Measurements from ENCODE around the gene PRRG2.

PRRG2 gene

GRCh38 chr19:49565261-49565660 lies 15.9 kb upstream of the PRRG2 start:
- H3F3A ChIP-seq (ENCODE audit: low read depth): 0 out of 2 replicates have a peak, but pooled peaks cover 2% of the 10 kb centered on the region
- peaks cover 28% of the 10 kb centered on the region; the same call in 1 of the 2 replicates for H3K79me2 ChIP-seq (ENCODE audit: insufficient read depth, low read length)
- H4K20me1 ChIP-seq (ENCODE audit: insufficient read depth, low read length, poor library complexity, severe bottlenecking): peaks cover 18% of the 10 kb centered on the region
- no peaks in the 10 kb centered on the region for H3K9me2 ChIP-seq (replicated peaks; ENCODE audit: low read depth, low read length)
- no peak overlapping the region for H3K9ac ChIP-seq (ENCODE audit: low read depth, low read length, poor library complexity, severe bottlenecking)
- no peak overlapping the region for H3K4me2 ChIP-seq (ENCODE audit: low read depth, low read length, poor library complexity, severe bottlenecking)
- peaks cover under 1% of the 10 kb centered on the region; the same call in 1 of the 2 replicates for H3K36me3 ChIP-seq (ENCODE audit: insufficient read depth, low read length)
- H3K4me3 ChIP-seq (ENCODE audit: low read length, poor library complexity, severe bottlenecking): no peak overlapping the region
- H3K27me3 ChIP-seq (ENCODE audit: insufficient read depth, low read length, poor library complexity, severe bottlenecking): no peaks in the 10 kb centered on the region
- no peak for TF ChIP-seq EZH2phosphoT487 (IDR thresholded peaks at IDR 0.05; ENCODE audit: borderline replicate concordance)
- TF ChIP-seq, protein P1, sequence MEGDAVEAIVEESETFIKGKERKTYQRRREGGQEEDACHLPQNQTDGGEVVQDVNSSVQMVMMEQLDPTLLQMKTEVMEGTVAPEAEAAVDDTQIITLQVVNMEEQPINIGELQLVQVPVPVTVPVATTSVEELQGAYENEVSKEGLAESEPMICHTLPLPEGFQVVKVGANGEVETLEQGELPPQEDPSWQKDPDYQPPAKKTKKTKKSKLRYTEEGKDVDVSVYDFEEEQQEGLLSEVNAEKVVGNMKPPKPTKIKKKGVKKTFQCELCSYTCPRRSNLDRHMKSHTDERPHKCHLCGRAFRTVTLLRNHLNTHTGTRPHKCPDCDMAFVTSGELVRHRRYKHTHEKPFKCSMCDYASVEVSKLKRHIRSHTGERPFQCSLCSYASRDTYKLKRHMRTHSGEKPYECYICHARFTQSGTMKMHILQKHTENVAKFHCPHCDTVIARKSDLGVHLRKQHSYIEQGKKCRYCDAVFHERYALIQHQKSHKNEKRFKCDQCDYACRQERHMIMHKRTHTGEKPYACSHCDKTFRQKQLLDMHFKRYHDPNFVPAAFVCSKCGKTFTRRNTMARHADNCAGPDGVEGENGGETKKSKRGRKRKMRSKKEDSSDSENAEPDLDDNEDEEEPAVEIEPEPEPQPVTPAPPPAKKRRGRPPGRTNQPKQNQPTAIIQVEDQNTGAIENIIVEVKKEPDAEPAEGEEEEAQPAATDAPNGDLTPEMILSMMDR (conservative IDR thresholded peaks at IDR 0.05; ENCODE audit: low read length): no peak
- no peak overlapping the region for H2AFZ ChIP-seq (ENCODE audit: low read length)
- H3K9me3 ChIP-seq (ENCODE audit: insufficient read depth, low read depth, low read length): no peaks in the 10 kb centered on the region
- H3K4me1 ChIP-seq (ENCODE audit: insufficient read depth, low read length, poor library complexity, severe bottlenecking): peaks cover 5% of the 10 kb centered on the region

DNA sequence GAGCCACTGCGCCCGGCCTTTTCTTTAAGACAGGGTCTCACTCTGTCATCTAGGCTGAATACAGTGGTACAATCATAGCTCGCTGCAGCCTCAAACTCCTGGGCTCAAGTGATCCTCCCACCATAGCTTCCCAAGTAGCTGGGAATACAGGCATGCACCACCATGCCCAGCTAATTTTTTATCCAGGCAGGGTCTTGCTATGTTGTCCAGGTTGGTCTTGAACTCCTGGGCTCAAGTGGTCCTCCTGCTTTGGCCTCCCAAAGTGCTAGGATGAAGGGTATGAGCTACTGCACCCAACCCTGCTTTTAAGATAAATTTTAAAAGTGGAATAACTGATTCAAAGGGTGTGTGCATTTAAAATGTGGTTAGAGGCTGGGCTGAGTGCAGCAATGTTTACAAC lies 14.8 kb upstream of the PRRG2 start:
- H3K4me2 ChIP-seq (ENCODE audit: low read depth, low read length, poor library complexity, severe bottlenecking): no peak overlapping the region
- no peak overlapping the region for H2AFZ ChIP-seq (ENCODE audit: low read length)
- H3K27me3 ChIP-seq (ENCODE audit: insufficient read depth, low read length, poor library complexity, severe bottlenecking): no peaks in the 10 kb centered on the region
- no peak for TF ChIP-seq EZH2phosphoT487 (IDR thresholded peaks at IDR 0.05; ENCODE audit: borderline replicate concordance)
- H3K36me3 ChIP-seq (ENCODE audit: insufficient read depth, low read length): no peaks in the 10 kb centered on the region
- no peaks in the 10 kb centered on the region for H3K9me3 ChIP-seq (ENCODE audit: insufficient read depth, low read depth, low read length)
- no peak overlapping the region for H3K9ac ChIP-seq (ENCODE audit: low read depth, low read length, poor library complexity, severe bottlenecking)
- 0 out of 2 replicates have a peak, but pooled peaks cover 2% of the 10 kb centered on the region for H3F3A ChIP-seq (ENCODE audit: low read depth)
- peaks cover 5% of the 10 kb centered on the region for H3K4me1 ChIP-seq (ENCODE audit: insufficient read depth, low read length, poor library complexity, severe bottlenecking)
- peaks cover 29% of the 10 kb centered on the region; the same call in 1 of the 2 replicates for H3K79me2 ChIP-seq (ENCODE audit: insufficient read depth, low read length)
- no peak overlapping the region for H3K4me3 ChIP-seq (ENCODE audit: low read length, poor library complexity, severe bottlenecking)
- peaks cover 22% of the 10 kb centered on the region for H4K20me1 ChIP-seq (ENCODE audit: insufficient read depth, low read length, poor library complexity, severe bottlenecking)
- H3K9me2 ChIP-seq (replicated peaks; ENCODE audit: low read depth, low read length): no peaks in the 10 kb centered on the region

DNA sequence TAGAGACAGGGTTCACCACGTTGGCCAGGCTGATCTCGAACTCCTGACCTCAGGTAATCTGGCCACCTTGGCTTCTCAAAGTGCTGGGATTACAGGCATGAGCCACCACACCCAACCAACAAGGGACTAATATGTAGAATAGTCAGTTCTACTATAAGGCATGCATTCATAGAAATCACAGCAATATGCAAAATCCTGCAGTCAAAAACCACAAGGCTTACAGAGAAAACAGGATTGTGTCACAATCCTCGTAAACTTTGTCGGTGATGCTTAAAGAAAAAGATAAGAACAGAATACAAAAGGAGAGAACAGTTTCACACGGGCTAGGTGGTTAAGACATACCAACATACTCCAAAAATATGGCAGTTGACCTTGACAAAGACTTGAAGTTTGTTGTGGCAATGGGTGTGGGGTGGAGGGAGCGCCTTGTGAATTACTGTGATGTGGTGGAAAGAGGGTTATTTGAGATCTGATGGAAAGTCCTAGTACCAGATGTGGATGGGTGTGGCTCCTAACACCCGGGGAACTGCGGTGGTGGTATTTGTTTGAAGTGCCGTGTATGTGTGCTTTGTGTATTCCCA lies 13.2 kb upstream of the PRRG2 start:
- H3K4me2 ChIP-seq (ENCODE audit: low read depth, low read length, poor library complexity, severe bottlenecking): peak overlapping the region; percentile 54
- H3K79me2 ChIP-seq (ENCODE audit: insufficient read depth, low read length): peaks cover 28% of the 10 kb centered on the region; the same call in 1 of the 2 replicates
- H3K9ac ChIP-seq (ENCODE audit: low read depth, low read length, poor library complexity, severe bottlenecking): no peak overlapping the region

More for the DNA sequence above, 13.2 kb upstream of the PRRG2 start:
- Histone ChIP-seq H3K4me3 (ENCODE audit: low read length, poor library complexity, severe bottlenecking) (no peak overlapping the region), H3F3A (ENCODE audit: low read depth) (0 out of 2 replicates have a peak, but pooled peaks cover 2% of the 10 kb centered on the region), H3K27me3 (ENCODE audit: insufficient read depth, low read length, poor library complexity, severe bottlenecking) (no peaks in the 10 kb centered on the region), H4K20me1 (ENCODE audit: insufficient read depth, low read length, poor library complexity, severe bottlenecking) (peaks cover 22% of the 10 kb centered on the region), H3K36me3 (ENCODE audit: insufficient read depth, low read length) (no peaks in the 10 kb centered on the region), H3K9me3 (ENCODE audit: insufficient read depth, low read depth, low read length) (no peaks in the 10 kb centered on the region), H3K4me1 (ENCODE audit: insufficient read depth, low read length, poor library complexity, severe bottlenecking) (peaks cover 5% of the 10 kb centered on the region), H2AFZ (ENCODE audit: low read length) (no peak overlapping the region), H3K9me2 (replicated peaks; ENCODE audit: low read depth, low read length) (no peaks in the 10 kb centered on the region)
- no peak for TF ChIP-seq EZH2phosphoT487 (IDR thresholded peaks at IDR 0.05; ENCODE audit: borderline replicate concordance)
- TF ChIP-seq, protein P1 (conservative IDR thresholded peaks at IDR 0.05; ENCODE audit: low read length): no peak
